Tibial nerve (tissue), 4 donors: ENCODE results near the gene CDX1. TPM values are rescaled to one million over a fixed set of nuclear protein-coding genes. Genes with fewer than 3 reads are reported as not detected.

Source experiments
- DNase-seq, 2 donors: peaks; one replicate each; pipeline ENCODE4 v3.0.0-alpha.2; 2019; ENCODE audit warnings: low spot score in 2 of 2
- H3K27ac ChIP-seq, 4 donors: fragments of 200-600 bp; sonication (generic) in 3 of 4; one replicate each; pipeline ENCODE4 v1.5.1; 2017 to 2019; ENCODE audit warnings: mild to moderate bottlenecking in 1 of 4
- H3K27me3 ChIP-seq, 2 donors: fragments of 200-600 bp; sonication (generic) in 1 of 2; one replicate each; pipeline versions ENCODE4 v1.5.1 to v1.6.0; 2017 to 2019
- H3K36me3 ChIP-seq, 3 donors: fragments of 200-600 bp; sonication (generic); one replicate each; pipeline ENCODE4 v1.5.1; 2018 to 2019
- H3K4me1 ChIP-seq, 4 donors: fragments of 200-600 bp; sonication (generic) in 3 of 4; one replicate each; pipeline ENCODE4 v1.5.1; 2017 to 2019
- H3K4me3 ChIP-seq, 4 donors: fragments of 200-600 bp; sonication (generic) in 3 of 4; one replicate each; pipeline ENCODE4 v1.5.1; 2017 to 2019; ENCODE audit warnings: mild to moderate bottlenecking in 1 of 4, moderate library complexity in 1 of 4
- H3K9me3 ChIP-seq, 4 donors: fragments of 200-600 bp; sonication (generic) in 3 of 4; one replicate each; pipeline ENCODE4 v1.5.1; 2017 to 2019
- CTCF ChIP-seq, 5 experiments: fragments of 200-600 bp in 3 of 5; fragments of 450-650 bp in 2 of 5; sonication (generic) in 3 of 5; IDR thresholded peaks; one replicate each; pipeline ENCODE4 v1.5.1; 2016 to 2019; ENCODE audit warnings: antibody characterized with exemption in 5 of 5, mild to moderate bottlenecking in 3 of 5, moderate library complexity in 2 of 5
- EP300 ChIP-seq, 2 donors: sonication (generic); formaldehyde crosslinking; IDR thresholded peaks; one replicate each; pipeline ENCODE4 v1.6.1; 2017; ENCODE audit warnings: antibody characterized with exemption in 2 of 2, mild to moderate bottlenecking in 1 of 2
- POLR2A ChIP-seq, 2 donors: fragments of 450-650 bp; IDR thresholded peaks; one replicate each; pipeline ENCODE4 v1.6.1; 2017; ENCODE audit warnings: antibody characterized with exemption in 2 of 2, mild to moderate bottlenecking in 2 of 2, moderate library complexity in 2 of 2
- WGBS, 2 donors: methylation state at CpG; one replicate each; pipeline ENCODE4 v1.1.5; 2018; 5-methylcytosine and 5-hydroxymethylcytosine counted together
- total RNA-seq, 4 donors: library from RNA; depleted of rRNA; stranded (reverse); fragments of >200 nt; gene quantifications; one replicate each; pipeline ENCODE4 v1.1.0, GENCODE V29; 2016

CDX1 gene
- total RNA-seq, 4 donors from 2014 or later, result 0.22 to 2.5 TPM; not detected in 2

GRCh38 chr5:150222906-150223305, 56.3 kb downstream of the CDX1 start:
- H3K4me1 ChIP-seq, result peaks cover 0 to 2% (median under 1%) of the 10 kb centered on the region in 4 donors
- H3K36me3 ChIP-seq, result no peaks in the 10 kb centered on the region
- no peak for DNase-seq
- no peaks in the 10 kb centered on the region for H3K9me3 ChIP-seq
- TF ChIP-seq CTCF (IDR thresholded peaks at IDR 0.05) (no peak), POLR2A (IDR thresholded peaks at IDR 0.05) (no peak), EP300 (IDR thresholded peaks at IDR 0.05) (no peak)
- no peak overlapping the region for H3K27ac ChIP-seq
- no peaks in the 10 kb centered on the region for H3K27me3 ChIP-seq
- 92 to 96% methylated on average over 16 to 21 of the region's 21 CpGs for WGBS, 2 donors
- no peak overlapping the region for H3K4me3 ChIP-seq

GRCh38 chr5:150223474-150223873, 56.9 kb downstream of the CDX1 start:
- WGBS, 2 donors, result 86 to 91% methylated on average over 7 of the region's 7 CpGs

GRCh38 chr5:150224483-150225027, 58.0 kb downstream of the CDX1 start:
- Histone ChIP-seq H3K36me3 (no peaks in the 10 kb centered on the region), H3K9me3 (no peaks in the 10 kb centered on the region), H3K4me3 (no peak overlapping the region), H3K27me3 (no peaks in the 10 kb centered on the region), H3K4me1 (no peaks in the 10 kb centered on the region), H3K27ac (no peak overlapping the region)
- TF ChIP-seq CTCF (IDR thresholded peaks at IDR 0.05) (no peak), EP300 (IDR thresholded peaks at IDR 0.05) (no peak), POLR2A (IDR thresholded peaks at IDR 0.05) (no peak)
- no peak for DNase-seq
- 49 to 55% methylated on average over 8 of the region's 8 CpGs for WGBS, 2 donors

More at GRCh38 chr5:150223474-150223873, 56.9 kb downstream of the CDX1 start:
- no peak overlapping the region for H3K27ac ChIP-seq
- TF ChIP-seq EP300 (IDR thresholded peaks at IDR 0.05), result no peak
- TF ChIP-seq CTCF (IDR thresholded peaks at IDR 0.05), result no peak
- TF ChIP-seq POLR2A (IDR thresholded peaks at IDR 0.05), result no peak
- DNase-seq, result no peak
- H3K27me3 ChIP-seq, result no peaks in the 10 kb centered on the region
- no peaks in the 10 kb centered on the region for H3K4me1 ChIP-seq
- no peak overlapping the region for H3K4me3 ChIP-seq
- no peaks in the 10 kb centered on the region for H3K36me3 ChIP-seq
- H3K9me3 ChIP-seq, result no peaks in the 10 kb centered on the region

- H3K4me3 ChIP-seq, result no peak overlapping the region
- TF ChIP-seq CTCF (IDR thresholded peaks at IDR 0.05) (no peak), POLR2A (IDR thresholded peaks at IDR 0.05) (no peak), EP300 (IDR thresholded peaks at IDR 0.05) (no peak)
These were observed 60.5 kb downstream of the CDX1 start for GRCh38 chr5:150227036-150227435.

GRCh38 chr5:150227606-150228273, 61.2 kb downstream of the CDX1 start:
- H3K4me3 ChIP-seq, result no peak overlapping the region
- DNase-seq, result no peak
- H3K36me3 ChIP-seq, result no peaks in the 10 kb centered on the region
- H3K27ac ChIP-seq, result no peak overlapping the region
- WGBS, 2 donors, result 80 to 84% methylated on average over 10 to 11 of the region's 11 CpGs
- H3K4me1 ChIP-seq, result no peaks in the 10 kb centered on the region
- no peaks in the 10 kb centered on the region for H3K27me3 ChIP-seq
- no peak for TF ChIP-seq EP300 (IDR thresholded peaks at IDR 0.05)
- no peak for TF ChIP-seq CTCF (IDR thresholded peaks at IDR 0.05)
- no peak for TF ChIP-seq POLR2A (IDR thresholded peaks at IDR 0.05)
- H3K9me3 ChIP-seq, result no peaks in the 10 kb centered on the region

More at GRCh38 chr5:150227036-150227435, 60.5 kb downstream of the CDX1 start:
- Histone ChIP-seq H3K27me3 (no peaks in the 10 kb centered on the region), H3K9me3 (no peaks in the 10 kb centered on the region), H3K4me1 (no peaks in the 10 kb centered on the region), H3K27ac (no peak overlapping the region), H3K36me3 (no peaks in the 10 kb centered on the region)
- WGBS, 2 donors, result 96 to 98% methylated on average over 5 of the region's 5 CpGs
- no peak for DNase-seq
